ENCODE results near the gene MCHR1.

DNA sequence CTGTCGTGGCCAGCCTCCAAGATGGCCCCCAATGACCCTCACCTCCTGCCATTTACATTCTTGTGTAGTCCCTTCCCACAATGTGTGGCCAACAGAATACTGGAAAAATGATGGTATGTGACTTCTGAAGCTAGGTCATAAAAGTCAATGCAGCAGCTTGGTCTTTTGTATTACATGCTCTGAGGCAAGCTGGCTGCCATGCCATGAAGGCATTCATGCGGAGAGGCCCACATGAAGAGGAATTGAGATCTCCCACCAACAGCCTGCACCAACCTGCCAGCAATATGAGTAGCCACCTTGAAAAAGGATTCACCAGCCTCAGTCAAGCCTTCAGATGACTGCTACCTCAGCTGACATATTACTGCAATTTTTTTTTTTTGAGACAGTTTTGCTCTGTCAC is 47.4 kb upstream of the MCHR1 start:
- TF ChIP-seq, protein P1, sequence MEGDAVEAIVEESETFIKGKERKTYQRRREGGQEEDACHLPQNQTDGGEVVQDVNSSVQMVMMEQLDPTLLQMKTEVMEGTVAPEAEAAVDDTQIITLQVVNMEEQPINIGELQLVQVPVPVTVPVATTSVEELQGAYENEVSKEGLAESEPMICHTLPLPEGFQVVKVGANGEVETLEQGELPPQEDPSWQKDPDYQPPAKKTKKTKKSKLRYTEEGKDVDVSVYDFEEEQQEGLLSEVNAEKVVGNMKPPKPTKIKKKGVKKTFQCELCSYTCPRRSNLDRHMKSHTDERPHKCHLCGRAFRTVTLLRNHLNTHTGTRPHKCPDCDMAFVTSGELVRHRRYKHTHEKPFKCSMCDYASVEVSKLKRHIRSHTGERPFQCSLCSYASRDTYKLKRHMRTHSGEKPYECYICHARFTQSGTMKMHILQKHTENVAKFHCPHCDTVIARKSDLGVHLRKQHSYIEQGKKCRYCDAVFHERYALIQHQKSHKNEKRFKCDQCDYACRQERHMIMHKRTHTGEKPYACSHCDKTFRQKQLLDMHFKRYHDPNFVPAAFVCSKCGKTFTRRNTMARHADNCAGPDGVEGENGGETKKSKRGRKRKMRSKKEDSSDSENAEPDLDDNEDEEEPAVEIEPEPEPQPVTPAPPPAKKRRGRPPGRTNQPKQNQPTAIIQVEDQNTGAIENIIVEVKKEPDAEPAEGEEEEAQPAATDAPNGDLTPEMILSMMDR (IDR thresholded peaks at IDR 0.05; ENCODE audit: low read depth, low read length, poor library complexity, severe bottlenecking) = no peak
- TF ChIP-seq EZH2phosphoT487 (IDR thresholded peaks at IDR 0.05; ENCODE audit: borderline replicate concordance, low read length) = no peak

All from DOHH2 (cell line).